OCI-M1 (cell line): ENCODE measurements around the gene HECTD3.
A peak's percentile ranks its signal among the peaks of the same experiment; 100 is the strongest.

ENCODE experiments used
- DNase-seq: peaks from one replicate; lab custom pipeline; 2025; lab: John Stamatoyannopoulos, UW

The HECTD3 gene

DNA sequence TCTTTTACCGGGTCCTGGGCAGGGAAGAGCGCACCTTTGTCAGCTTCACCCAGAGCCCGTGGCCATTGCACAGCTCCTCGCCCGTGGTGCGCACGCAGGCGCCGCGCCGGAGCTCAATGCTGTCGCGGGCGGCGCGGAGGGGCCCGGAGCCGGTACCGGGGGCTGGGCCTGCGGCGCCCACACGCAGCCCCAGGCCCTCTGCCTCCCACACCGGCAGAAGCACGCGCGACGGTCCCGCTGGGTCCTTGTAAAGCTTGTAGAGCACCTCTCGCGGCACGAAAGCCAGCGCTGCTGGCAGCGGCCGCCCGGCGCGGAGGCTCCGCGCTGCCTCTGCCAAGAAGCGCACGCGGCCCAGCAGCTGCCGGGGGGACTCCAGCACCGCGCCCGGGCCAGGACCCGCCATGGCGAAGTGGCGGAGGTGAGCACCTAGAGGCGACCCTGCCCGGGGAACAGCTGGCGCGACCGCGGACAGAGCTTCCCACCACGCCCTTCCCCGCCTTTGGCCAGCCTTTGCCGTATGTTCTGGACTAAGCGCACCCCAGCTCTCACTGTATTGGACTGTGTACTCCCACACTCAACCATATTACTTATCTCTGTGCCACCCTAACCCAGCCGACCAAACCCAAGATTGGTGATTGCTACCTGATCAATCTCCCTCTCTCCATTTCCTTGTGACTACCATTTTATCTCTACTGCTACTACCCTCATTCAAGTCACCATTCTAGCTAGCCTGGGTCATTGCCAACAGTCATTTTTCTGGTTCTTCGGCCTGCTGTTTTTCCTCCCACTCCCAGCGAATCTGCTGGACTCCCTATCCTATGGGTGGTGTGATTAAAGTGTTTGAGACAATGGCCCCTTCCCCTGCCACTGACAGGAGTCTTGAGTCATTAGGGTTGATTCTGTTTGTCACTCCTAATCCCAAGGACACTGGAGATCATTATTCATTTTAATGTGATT, at the start of gene HECTD3:
TSS of gene HECTD3 (minus strand) at position 470 of the 957 bp plus-strand sequence. CDS start at position 403, 67 bp downstream.
- DNase-seq, result peak; percentile 90

DNA sequence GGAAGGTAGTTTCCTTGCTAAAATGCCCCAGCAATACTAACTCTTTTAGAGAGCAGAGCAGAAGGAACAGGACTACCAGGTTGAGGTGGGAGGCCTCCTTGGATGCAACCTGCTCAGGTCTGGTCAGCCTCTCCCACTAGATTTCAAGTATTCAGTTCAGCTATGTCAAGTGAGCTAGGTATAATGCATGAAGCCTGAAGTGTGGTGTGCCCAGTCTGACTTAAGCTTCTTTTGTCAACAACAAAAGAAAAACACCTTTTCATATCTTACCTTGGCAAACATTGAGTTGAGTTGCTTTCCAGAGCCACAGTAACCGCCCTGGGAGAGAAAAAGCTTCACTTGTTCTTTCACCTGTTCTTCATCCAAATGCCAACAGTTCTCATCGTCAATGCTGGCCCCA, 48.7 kb upstream of the HECTD3 start:
- DNase-seq, result no peak

DNA sequence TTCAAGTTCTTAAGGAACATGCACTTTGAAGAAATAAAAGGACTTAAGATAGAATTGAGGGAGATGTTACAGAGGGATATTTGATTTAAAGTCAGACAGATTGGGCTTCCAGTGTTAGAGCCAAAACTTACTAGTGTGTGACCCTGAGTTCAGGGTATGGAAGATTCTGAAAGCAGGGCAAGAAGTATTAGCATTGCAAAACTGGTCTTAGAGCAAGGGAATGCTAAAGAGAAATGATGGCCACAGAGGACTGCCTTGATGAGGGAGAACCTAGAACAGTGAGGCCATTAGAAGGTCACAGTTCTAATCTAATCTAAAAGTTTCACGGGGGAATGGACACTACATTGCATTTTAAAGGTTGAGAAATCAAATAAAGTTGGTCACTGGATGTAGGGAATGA, 46.4 kb upstream of the HECTD3 start:
- no peak for DNase-seq

DNA sequence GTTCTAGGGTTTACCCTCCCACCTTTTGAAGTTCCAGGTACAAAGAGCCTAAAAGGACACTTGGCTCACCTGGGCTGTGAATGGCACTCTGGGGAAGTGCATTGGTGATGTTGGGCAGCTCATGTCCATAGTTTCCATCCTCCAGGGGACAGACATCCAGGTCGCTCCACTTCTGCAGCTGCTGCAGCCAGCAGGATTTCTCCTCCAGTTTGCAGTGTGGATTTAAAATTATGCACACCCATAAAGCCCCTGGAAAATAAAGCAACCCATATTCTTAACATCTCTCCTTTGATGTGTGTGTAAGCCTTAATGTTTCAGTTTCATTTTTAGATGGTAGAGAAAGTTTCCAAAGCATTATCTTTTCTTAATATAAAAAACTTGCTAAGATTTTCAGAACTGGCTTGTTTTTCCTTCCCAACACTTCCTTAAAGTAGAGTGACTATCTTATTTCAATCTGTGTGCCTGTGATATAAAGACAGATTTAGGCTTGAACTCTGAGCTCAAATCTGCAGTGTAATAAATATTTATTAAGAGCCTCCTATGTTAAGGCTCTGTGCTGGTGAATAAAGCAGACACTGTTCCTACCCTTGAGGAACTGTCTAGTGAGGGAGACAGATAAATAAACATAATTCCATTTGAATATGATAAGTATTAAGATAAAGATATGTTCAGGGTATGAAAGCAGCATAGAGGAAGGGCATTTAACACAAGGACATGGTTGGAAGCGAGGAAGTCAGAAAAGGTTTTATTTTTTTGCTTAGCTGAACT, 40.1 kb upstream of the HECTD3 start:
- DNase-seq, result peak; percentile 45

DNA sequence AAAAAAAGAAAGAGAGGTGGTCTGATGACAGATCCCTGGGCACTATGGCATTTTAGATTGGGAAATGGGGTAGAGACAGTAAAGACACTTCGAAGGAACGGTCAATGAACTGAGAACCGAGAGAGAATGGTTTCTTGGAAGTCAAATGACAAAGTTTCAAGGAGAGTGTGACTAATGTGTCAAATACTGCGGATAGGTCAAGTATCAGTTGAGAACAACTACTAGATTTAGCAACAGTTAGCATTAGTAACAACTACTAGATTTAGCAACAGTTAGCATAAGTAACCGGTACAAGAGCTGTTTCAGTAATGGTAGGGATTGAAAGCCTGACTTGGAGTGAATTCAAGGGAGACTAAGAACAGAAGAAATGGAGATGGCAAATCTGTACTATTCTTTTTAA, 35.9 kb upstream of the HECTD3 start:
- DNase-seq, result no peak

DNA sequence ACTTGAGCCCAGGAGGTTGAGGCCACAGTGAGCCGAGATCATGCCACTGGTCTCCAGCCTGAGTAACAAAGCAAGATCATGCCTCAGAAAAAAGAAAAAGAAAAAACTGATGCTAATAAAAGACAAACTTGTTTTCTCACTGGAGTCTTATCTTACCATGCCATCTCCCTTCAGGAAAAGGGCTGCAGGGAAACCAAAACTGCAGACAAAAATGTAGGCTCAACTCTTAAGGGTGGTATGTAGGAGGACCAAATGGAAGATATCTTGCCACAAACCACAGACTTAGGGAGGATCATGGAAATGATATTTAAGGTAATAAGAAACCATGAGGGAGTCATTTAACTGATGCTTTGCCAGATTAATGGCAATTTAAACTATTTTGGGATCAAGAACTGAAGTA, 33.8 kb upstream of the HECTD3 start:
- DNase-seq, result no peak

DNA sequence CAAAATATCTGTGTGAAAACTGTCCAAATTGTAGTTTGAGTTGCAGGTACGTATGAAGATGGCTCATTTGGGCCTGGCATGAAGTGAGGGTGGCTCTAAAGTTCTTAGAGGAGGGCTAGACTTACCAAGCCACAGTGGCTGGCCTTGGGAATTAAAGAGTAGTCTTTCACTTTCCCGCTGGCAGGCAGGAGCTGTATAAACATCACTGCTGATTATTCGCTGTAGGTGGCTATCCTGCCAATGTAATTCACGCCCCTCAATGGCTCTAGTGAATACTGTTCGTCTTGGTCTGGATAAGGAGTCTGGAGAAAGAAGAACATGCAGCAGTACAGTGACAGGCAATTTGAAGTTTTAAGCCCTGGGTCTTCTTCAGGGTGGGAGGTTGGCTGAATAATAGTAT, 32.0 kb upstream of the HECTD3 start:
- DNase-seq, result no peak

DNA sequence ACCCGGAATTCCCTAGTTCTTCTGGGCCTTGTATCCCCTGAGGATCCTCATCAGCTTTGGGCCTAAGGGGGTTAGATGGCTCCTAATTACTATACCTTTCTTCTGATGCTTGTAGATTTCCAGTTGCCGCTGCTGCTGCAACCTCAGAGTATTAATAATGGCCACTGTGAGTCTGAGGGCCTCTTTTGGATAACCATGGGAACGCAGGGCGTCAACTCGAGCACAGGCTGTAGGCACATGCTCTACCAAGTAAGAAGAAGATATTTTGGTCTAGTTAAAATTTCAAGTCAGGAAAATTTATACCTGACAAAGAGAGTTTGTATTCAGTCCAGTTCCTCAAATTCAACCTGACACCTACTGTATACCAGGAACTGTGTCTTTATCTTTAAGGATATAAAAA, 29.2 kb upstream of the HECTD3 start:
- no peak for DNase-seq

DNA sequence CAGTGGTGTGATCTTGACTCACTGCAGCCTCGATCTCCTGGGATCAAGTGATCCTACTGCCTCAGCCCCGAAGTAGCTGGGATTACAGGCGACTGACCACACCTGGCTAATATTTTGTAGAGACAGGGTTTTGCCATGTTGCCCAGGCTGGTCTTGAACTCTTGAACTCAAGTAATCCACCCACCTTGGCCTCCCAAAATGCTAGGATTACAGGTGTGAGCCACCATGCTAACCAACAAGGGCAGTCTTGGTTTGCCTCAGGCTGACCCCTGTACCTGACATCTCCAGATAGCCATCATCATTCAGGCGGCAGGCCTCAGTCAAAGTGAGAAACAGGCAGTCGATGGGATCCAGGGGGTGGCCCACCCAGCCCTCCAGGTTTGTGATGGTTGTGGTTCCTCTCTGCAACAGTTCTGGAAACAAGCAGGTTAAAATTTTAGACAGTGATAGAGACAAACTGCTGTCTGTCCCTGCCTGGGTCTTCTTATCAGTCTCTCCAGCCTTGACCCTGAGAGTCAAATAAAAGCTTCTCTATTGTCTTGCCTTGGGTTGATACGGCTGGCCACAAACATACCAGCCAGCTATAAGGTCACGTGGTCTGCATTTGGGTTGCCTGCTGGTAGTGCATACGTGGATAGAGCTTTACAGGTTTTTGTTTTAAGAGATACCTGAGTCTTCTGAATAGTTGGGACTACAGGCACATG, 27.7 kb upstream of the HECTD3 start:
- DNase-seq, result peak; percentile 95

DNA sequence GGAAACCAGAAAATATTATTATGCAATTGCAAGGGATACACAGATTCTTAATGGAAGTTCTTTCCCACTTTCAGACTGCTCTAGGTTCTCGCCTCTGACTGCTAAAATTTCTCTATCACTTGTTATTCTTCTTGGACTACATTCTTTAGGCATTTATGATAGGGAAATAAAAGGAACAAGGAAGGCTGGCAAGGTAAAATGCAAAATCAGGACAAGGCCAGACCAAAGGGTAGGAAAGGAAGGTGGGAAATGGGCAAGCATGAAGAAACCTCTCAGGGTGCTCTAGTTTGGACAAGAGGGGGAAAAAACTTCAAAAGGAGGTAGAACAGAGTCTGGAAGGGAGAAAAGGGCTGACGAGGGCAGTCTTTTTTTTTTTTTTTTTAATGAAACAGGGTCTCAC, 27.1 kb upstream of the HECTD3 start:
- DNase-seq, result peak; percentile 37

DNA sequence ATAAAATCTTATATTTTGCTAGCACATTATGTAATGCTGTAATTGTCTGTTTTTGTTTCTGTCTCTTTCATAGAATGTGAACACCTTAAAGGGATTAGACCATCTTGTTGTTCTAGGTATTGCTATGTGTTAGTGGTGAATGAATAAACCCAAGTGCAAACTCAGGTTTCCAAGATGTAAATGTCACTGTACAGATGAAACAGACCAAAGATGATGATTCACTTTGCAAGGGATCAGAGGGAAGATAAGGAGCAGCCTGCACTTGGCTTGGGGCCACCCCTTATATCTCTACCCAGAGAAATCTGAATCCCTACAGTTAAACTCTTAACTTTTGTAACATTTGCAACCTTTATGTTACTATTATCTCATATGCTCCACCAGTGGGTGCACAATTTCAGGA, 26.3 kb upstream of the HECTD3 start:
- peak; percentile 94 for DNase-seq

DNA sequence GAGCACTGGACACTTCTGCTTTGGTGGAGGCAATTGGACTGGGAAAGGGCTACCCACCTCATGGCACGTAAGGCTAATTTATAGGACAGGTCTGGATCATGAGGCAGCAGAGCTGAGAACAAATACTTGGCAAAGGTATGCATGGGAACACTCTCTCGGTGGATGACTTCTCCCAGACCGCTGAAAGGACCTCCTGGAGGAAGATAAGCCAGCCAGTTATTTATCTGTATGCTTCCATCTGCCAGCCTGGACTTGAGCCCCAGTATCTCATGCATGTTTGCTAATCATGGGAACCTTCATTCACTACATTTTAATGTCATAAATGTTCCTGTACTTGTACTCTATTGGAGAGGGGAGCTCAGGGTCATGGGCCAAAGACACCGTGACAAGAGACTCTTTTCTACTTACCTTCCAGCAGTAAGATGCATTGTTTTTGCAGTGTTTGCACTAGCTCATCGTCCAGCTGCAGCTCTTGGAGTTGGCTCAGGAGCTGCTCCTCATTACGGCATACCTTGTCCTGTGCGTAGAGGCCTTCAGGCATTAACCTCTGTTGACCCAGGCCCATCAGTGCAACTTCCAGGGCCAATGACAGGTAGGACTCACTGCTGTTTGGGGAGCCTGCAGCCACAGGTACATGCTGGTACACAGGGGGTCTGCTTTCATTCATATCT, 24.6 kb upstream of the HECTD3 start:
- peak; percentile 81 for DNase-seq

DNA sequence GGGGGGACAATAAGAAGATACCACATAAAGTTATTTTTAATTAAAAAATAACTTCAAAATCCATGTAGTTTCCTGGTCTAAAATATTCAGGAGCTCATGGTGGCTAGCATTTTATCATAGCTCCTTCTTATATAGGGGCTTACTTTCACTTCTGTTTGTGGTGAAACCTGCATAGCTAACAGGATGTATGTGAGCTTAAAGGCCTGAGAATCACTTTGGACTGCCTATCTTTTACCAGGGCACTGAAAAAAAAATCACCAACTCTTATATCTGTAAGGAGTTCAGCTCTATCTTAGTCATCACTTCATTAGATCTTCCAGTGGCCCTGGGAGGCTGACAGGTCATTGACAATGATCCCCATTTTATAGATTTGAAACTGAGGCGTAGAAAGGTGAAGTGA, 22.2 kb upstream of the HECTD3 start:
- DNase-seq, result peak; percentile 52

DNA sequence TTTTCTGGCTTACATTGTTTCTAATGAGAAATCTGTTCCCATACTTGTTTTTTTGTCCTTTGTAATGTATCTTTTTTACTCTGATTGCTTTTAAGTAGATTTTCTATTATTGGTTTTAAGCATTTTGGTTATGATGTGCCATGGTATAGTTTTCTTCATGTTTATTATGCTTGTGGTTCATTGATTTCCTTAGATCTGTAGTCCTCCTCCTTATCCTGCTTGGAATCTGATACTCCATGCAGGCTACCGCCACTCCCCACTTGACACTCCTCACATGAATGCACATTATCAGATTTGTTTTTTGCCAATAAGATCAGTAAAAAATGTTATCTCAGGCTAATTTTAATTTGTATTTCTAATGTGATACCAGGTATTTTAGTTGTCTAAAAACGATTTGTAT, 21.7 kb upstream of the HECTD3 start:
- no peak for DNase-seq

DNA sequence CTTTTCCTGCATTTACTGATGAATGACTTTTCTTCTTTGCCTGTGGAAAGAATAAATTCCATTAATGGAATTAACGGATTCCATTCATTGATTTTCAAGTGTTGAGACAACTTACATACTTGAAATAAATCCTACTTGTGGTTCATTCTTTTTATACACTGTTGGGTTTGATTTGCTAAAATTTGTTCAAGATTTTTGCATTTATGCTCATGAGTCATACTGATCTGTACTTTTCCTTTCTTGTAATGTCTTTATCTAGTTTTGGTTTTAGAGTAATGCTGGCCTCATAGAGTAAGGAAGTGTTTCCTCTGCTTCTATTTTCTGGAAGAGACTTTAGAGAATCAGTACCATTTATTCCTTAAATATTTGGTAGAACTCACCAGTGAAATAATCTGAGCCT, 15.3 kb upstream of the HECTD3 start:
- DNase-seq, result no peak

DNA sequence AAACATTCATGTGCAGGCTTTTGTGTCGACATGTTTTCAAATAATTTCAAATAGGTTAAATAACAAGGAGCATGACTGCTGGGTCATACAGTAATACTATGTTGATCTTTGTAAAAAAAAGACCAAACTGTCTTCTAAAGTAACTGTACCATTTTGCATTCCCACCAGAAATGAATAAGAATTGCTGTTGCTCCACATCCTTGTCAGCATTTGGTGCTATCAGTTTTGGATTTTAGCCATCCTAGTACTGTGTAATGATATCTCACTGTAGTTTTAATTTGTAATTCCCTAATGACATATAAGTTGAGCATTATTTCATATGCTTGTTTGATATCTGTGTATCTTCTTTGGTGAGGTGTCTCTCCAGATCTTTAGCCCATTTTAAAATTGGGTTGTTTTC, 12.5 kb upstream of the HECTD3 start:
- DNase-seq, result no peak

DNA sequence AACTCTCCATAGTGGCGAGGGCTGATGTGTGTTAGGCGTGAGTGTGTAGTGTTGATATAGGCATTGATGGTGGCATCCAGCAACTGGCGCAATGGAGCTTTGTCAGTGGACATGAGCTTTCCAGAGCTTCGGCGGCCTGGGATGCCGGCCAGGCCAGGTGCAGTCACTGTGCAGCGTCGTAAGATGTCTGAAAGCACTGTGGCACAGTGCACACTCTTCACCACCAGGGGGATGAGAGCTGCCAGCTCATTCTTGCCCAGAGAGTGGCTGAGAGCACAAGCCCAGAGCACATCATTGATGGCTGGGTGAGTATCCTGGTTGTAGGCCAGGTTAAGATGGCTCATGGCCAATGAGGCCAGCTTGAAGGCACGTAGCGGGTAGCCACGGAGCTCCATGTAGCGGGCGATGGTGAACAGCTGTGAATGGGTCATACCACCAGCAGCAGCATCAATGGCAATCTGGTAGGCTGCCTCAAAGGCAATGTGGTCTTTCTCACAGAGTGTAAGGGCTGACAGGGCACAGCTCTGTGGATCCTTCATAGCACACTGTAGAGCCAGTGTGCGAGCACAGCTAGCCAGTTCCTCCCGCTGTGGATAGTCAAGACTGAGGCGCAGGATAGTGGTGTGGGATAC, 7.6 kb upstream of the HECTD3 start:
- DNase-seq, result peak; percentile 62

DNA sequence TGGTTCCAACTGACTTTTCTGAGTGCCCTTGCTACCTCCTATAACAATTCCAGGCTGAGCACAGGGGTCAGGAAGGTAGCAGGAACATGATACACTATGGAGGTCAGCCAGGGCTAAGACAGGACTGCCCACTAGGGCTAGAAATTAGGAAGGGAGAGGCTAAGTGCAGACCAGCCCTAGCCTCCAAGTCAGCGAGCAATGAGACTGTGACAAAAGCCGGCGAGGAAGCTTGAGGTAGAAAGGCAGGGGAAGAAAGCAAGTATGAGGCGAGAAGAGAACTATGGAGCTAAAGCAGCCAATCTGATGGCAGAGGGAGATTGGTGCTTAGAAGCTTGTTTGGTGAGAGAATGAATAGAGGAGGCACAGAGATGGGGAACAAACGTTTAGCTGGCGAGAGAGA, 5.6 kb upstream of the HECTD3 start:
- no peak for DNase-seq

DNA sequence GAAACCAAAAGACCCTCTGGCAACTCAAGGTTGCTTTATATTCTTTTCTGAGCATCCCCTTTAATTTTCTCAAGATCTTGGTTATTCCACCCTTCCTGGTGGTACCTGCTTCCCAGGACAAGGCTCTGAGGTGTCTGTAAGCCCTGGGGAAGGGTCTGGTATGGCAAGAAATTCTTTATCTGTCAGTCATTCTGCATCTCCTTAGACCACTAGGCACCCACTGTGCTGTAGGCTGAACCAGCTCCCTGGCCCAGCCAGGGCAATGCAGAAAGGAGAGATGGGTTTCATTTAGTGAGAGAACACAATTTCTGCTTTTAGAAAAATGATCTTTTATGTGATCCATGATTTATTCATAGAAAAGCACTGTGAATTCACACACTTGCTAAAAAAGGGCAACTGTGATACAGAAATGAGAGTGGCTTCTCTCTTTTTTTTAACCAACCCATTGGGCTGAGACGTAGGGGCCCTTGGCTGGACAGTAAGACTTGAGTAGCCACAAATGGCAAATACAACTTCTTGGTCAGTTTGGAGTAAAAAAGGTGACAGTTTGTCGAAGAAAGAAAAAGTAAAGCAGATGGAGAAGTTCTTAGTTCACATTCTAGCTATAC, 5.1 kb upstream of the HECTD3 start:
- DNase-seq, result no peak

DNA sequence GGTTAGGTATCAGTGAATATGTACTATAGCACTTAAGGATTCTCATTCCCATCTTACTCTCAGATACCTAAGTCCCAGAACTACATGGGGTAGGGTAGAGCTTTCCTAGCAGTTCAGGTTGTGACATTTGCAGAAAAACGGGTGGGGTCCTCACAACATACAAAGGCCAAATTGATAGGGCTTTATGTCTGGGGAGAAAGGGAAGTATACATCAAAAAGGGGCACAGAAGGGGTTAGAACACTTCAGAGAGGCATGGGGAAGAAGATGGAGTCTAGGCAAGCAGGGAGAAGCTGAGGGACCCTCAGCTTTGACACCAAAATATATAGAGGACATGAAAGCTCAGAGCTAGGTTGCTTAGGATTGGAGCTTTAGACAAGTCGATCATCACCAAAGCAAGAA, 4.6 kb upstream of the HECTD3 start:
- DNase-seq, result no peak
